IMR-90 (cell line): ENCODE measurements around the gene PBX4. TPM values are rescaled to one million over a fixed set of nuclear protein-coding genes. Genes with fewer than 3 reads are reported as not detected.

Experiments used
- ATAC-seq: fragments of 200-7000 bp; cut with Tn5 transposase; 2 replicates; pipeline ENCODE4 v1.9.1; 2020; ENCODE audit warnings: low read depth, mild to moderate bottlenecking, moderate library complexity
- BruUV-seq: library from RNA; stranded (reverse); fragments of 400-500 nt; replicated peaks from 2 replicates; lab custom pipeline; 2021; lab: Mats Ljungman, UMichigan
- CTCF ChIA-PET: fragments of 300-600 bp; formaldehyde crosslinking; extraction: SDS; loops from one replicate; lab custom pipeline; 2021; ENCODE audit warnings: antibody characterized with exemption; lab: Yijun Ruan, JAX
- POLR2A ChIA-PET: fragments of 300-600 bp; sonication (Branson Sonifier 250); formaldehyde crosslinking; loops from one replicate; lab custom pipeline; 2022; ENCODE audit warnings: antibody characterized with exemption; ENCODE audit not compliant: unreplicated experiment; lab: Charles Lee
- DNase-seq: peaks from one replicate; pipeline ENCODE4 v3.0.0; 2013
- H2AFZ ChIP-seq: replicated peaks from 2 replicates; pipeline ENCODE3; 2013; ENCODE audit warnings: low read length, mild to moderate bottlenecking; ENCODE audit not compliant: poor library complexity
- H2AK5ac ChIP-seq: 2 replicates; pipeline ENCODE4 v1.6.1; 2013; ENCODE audit warnings: low read depth, low read length, inconsistent platforms
- H2AK9ac ChIP-seq: replicated peaks from 2 replicates; pipeline ENCODE3; 2013; ENCODE audit warnings: mild to moderate bottlenecking, low read depth, low read length, moderate library complexity; ENCODE audit not compliant: poor library complexity
- H2BK120ac ChIP-seq: 2 replicates; pipeline ENCODE4 v1.6.1; 2013; ENCODE audit warnings: low read depth, low read length, inconsistent platforms
- H2BK15ac ChIP-seq: 3 replicates; pipeline ENCODE4 v1.6.1; 2013; ENCODE audit warnings: low read depth, low read length, inconsistent platforms
- H2BK20ac ChIP-seq: 2 replicates; pipeline ENCODE4 v1.6.1; 2013; ENCODE audit warnings: low read depth, mild to moderate bottlenecking, inconsistent platforms, low read length, moderate library complexity
- H2BK5ac ChIP-seq: 2 replicates; pipeline ENCODE4 v1.6.1; 2013; ENCODE audit warnings: mild to moderate bottlenecking, low read depth, low read length, inconsistent platforms; ENCODE audit not compliant: poor library complexity, severe bottlenecking
- H3K14ac ChIP-seq: replicated peaks from 2 replicates; pipeline ENCODE4 v1.6.1; 2013; ENCODE audit warnings: low read depth, low read length, inconsistent platforms
- H3K18ac ChIP-seq: 2 replicates; pipeline ENCODE4 v1.6.1; 2013; ENCODE audit warnings: low read depth, low read length, control low read depth
- H3K23ac ChIP-seq: 2 replicates; pipeline ENCODE4 v1.6.1; 2013; ENCODE audit warnings: low read depth, low read length, inconsistent platforms
- H3K27ac ChIP-seq: 2 replicates; pipeline ENCODE4 v1.5.1; 2013; ENCODE audit warnings: mild to moderate bottlenecking, control low read depth, low read length; ENCODE audit not compliant: insufficient read depth
- H3K27me3 ChIP-seq: 2 replicates; pipeline ENCODE4 v1.6.1; 2013; ENCODE audit warnings: low read length; ENCODE audit not compliant: control insufficient read depth, insufficient read depth
- H3K36me3 ChIP-seq: 2 replicates; pipeline ENCODE4 v1.6.1; 2013; ENCODE audit warnings: low read length, mixed read lengths; ENCODE audit not compliant: control insufficient read depth, insufficient read depth
- H3K4ac ChIP-seq: 2 replicates; pipeline ENCODE4 v1.6.1; 2013; ENCODE audit warnings: low read depth, low read length, inconsistent platforms
- H3K4me1 ChIP-seq: 2 replicates; pipeline ENCODE4 v1.6.1; 2013; ENCODE audit warnings: low read length, mixed read lengths; ENCODE audit not compliant: control insufficient read depth, insufficient read depth
- H3K4me2 ChIP-seq: 2 replicates; pipeline ENCODE4 v1.6.1; 2013; ENCODE audit warnings: low read depth, mild to moderate bottlenecking, control low read depth, low read length, moderate library complexity
- H3K4me3 ChIP-seq: 2 replicates; pipeline ENCODE4 v1.5.1; 2013; ENCODE audit warnings: low read depth, mild to moderate bottlenecking, control low read depth, low read length, moderate library complexity; ENCODE audit not compliant: insufficient read depth
- H3K56ac ChIP-seq: 2 replicates; pipeline ENCODE4 v1.6.1; 2013; ENCODE audit warnings: low read length, inconsistent platforms; ENCODE audit not compliant: insufficient read depth; ENCODE audit errors: extremely low read depth
- H3K79me1 ChIP-seq, 2 experiments: 2 replicates each; pipeline ENCODE4 v1.6.1; 2013; ENCODE audit warnings: low read length in 2 of 2, inconsistent platforms in 1 of 2, low read depth in 1 of 2
- H3K9ac ChIP-seq: 2 replicates; pipeline ENCODE4 v1.6.1; 2013; ENCODE audit warnings: low read depth, low read length, control low read depth
- H3K9me1 ChIP-seq: 2 replicates; pipeline ENCODE4 v1.6.1; 2013; ENCODE audit warnings: low read length, inconsistent platforms; ENCODE audit not compliant: insufficient read depth
- H3K9me3 ChIP-seq: 2 replicates; pipeline ENCODE4 v1.6.1; 2013; ENCODE audit warnings: low read length; ENCODE audit not compliant: control insufficient read depth, insufficient read depth
- H4K20me1 ChIP-seq: 2 replicates; pipeline ENCODE4 v1.6.1; 2013; ENCODE audit warnings: low read length, inconsistent platforms; ENCODE audit not compliant: insufficient read depth
- H4K5ac ChIP-seq: 2 replicates; pipeline ENCODE4 v1.6.1; 2013; ENCODE audit warnings: mild to moderate bottlenecking, low read depth, low read length, control low read depth
- H4K8ac ChIP-seq, 2 experiments: 2 replicates each; pipeline ENCODE4 v1.6.1; 2013; ENCODE audit warnings: low read depth in 2 of 2, low read length in 2 of 2, control low read depth in 1 of 2, inconsistent platforms in 1 of 2
- H4K91ac ChIP-seq: 2 replicates; pipeline ENCODE4 v1.6.1; 2013; ENCODE audit warnings: low read depth, low read length, inconsistent platforms; ENCODE audit not compliant: insufficient read depth
- BHLHE40 ChIP-seq: fragments of 150-350 bp; IDR thresholded peaks from 2 replicates; pipeline ENCODE4 v1.6.1; 2016; ENCODE audit warnings: mild to moderate bottlenecking, low read depth, low read length
- CEBPB ChIP-seq: IDR thresholded peaks from 2 replicates; pipeline ENCODE4 v1.6.1; 2012; ENCODE audit warnings: low read depth, low read length, improper control_type of control experiment
- CHD1 ChIP-seq: IDR thresholded peaks from 2 replicates; pipeline ENCODE4 v1.6.1; 2012; ENCODE audit warnings: low read depth, low read length, improper control_type of control experiment
- CTCF ChIP-seq: conservative IDR thresholded peaks from 2 replicates; pipeline ENCODE4 v1.5.1; 2012; ENCODE audit warnings: mild to moderate bottlenecking, low read depth, low read length, improper control_type of control experiment
- NFE2L2 ChIP-seq: fragments of 150-350 bp; IDR thresholded peaks from 2 replicates; pipeline ENCODE4 v1.6.1; 2016; ENCODE audit warnings: low read depth, mild to moderate bottlenecking, low read length
- POLR2A ChIP-seq: IDR thresholded peaks from 2 replicates; pipeline ENCODE4 v1.6.1; 2012; ENCODE audit warnings: mild to moderate bottlenecking, low read depth, low read length
- RCOR1 ChIP-seq: IDR thresholded peaks from 2 replicates; pipeline ENCODE4 v1.6.1; 2012; ENCODE audit warnings: mild to moderate bottlenecking, low read length, improper control_type of control experiment; ENCODE audit not compliant: insufficient replicate concordance
- whole genome bisulfite sequencing, 2 experiments: methylation state at CpG; one replicate each; pipeline versions ENCODE4 v1.1.5 to v1.1.7; 2013; ENCODE audit warnings: missing lambda C conversion rate in 2 of 2; ENCODE audit not compliant: insufficient read length in 1 of 2; ENCODE audit errors: extremely low coverage in 2 of 2; 5-methylcytosine and 5-hydroxymethylcytosine counted together
- dilution Hi-C: fragments of 300-500 bp; cut with HindIII; formaldehyde crosslinking; loops from one replicate; pipeline ENCODE4 v1.14.3; 2018; ENCODE audit warnings: low sequenced_read_pairs; ENCODE audit not compliant: unreplicated experiment
- in situ Hi-C: fragments of 300-500 bp; cut with MboI; formaldehyde crosslinking; loops from 3 replicates; pipeline ENCODE4 v1.14.3; 2019; ENCODE audit warnings: low sequenced_read_pairs, inconsistent platforms, mixed read lengths
- intact Hi-C: fragments of 100-400 bp; cut with micrococcal nuclease; formaldehyde crosslinking; loops from 2 replicates; pipeline ENCODE4 v1.10.0; 2022
- polyA plus RNA-seq, 3 experiments: library from polyadenylated mRNA; depleted of rRNA; stranded (reverse); fragments of >200 nt; gene quantifications; 2 replicates each; pipeline ENCODE4 v1.2.3, GENCODE V29; 2012; ENCODE audit warnings: low replicate concordance in 1 of 3
- total RNA-seq: library from RNA; depleted of rRNA; stranded (reverse); fragments of >200 nt; gene quantifications from 2 replicates; pipeline ENCODE4 v1.2.3, GENCODE V29; 2012
- TF ChIP-seq, protein P1 (sequence below): fragments of 150-350 bp; IDR thresholded peaks from 2 replicates; pipeline ENCODE4 v1.6.1; 2016; ENCODE audit warnings: low read depth, mild to moderate bottlenecking, low read length, moderate library complexity, borderline replicate concordance

Gene PBX4
- total and polyA plus RNA-seq, 2 of the 4 experiments (the other 2 are of a cell fraction) = 0.90 to 2.9 TPM

GRCh38 chr19:19542507-19542906 is 76.0 kb downstream of the PBX4 start:
- H3K36me3 ChIP-seq = no peaks in the 10 kb centered on the region
- H3K4ac ChIP-seq = no peak overlapping the region
- no peak overlapping the region for H4K5ac ChIP-seq
- H3K27me3 ChIP-seq = peaks cover 31% of the 10 kb centered on the region
- H3K9me1 ChIP-seq = no peaks in the 10 kb centered on the region
- H2AFZ ChIP-seq = no peak overlapping the region
- H3K14ac ChIP-seq = no peak overlapping the region
- H2BK120ac ChIP-seq = no peak overlapping the region
- CTCF ChIA-PET = no interaction called here
- H2BK15ac ChIP-seq = no peak overlapping the region
- POLR2A ChIA-PET = no interaction called here
- TF ChIP-seq, protein P1, sequence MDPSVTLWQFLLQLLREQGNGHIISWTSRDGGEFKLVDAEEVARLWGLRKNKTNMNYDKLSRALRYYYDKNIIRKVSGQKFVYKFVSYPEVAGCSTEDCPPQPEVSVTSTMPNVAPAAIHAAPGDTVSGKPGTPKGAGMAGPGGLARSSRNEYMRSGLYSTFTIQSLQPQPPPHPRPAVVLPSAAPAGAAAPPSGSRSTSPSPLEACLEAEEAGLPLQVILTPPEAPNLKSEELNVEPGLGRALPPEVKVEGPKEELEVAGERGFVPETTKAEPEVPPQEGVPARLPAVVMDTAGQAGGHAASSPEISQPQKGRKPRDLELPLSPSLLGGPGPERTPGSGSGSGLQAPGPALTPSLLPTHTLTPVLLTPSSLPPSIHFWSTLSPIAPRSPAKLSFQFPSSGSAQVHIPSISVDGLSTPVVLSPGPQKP = no peak
- TF ChIP-seq NFE2L2 (peak; percentile 24), CEBPB (no peak), CTCF (no peak), RCOR1 (no peak), BHLHE40 (no peak), CHD1 (no peak), POLR2A (no peak)
- no peak overlapping the region for H2AK9ac ChIP-seq
- intact Hi-C loops = no loop called here
- no peak overlapping the region for H3K4me2 ChIP-seq
- no peaks in the 10 kb centered on the region; the same call in 1 of the 2 replicates for H4K20me1 ChIP-seq
- dilution Hi-C loops = no loop called here
- no peak overlapping the region for H3K23ac ChIP-seq
- in situ Hi-C loops = loop anchor here (25.0 kb wide), 1 partner anchor 420 kb away; no protein-coding TSS in a partner anchor
- H3K18ac ChIP-seq = no peak overlapping the region
- no peak overlapping the region for H2BK20ac ChIP-seq
- no peak overlapping the region for H2BK5ac ChIP-seq
- H3K56ac ChIP-seq = no peak overlapping the region
- H3K9me3 ChIP-seq = no peaks in the 10 kb centered on the region; the same call in 1 of the 2 replicates
- no peak overlapping the region for H2AK5ac ChIP-seq
- H3K4me3 ChIP-seq = no peak overlapping the region
- no peak overlapping the region for H3K27ac ChIP-seq
- no peak overlapping the region for H3K9ac ChIP-seq
- no CpG with 5 or more reads among the region's 12 CpGs for WGBS, 2 experiments
- H4K8ac ChIP-seq = no peak overlapping the region
- H4K91ac ChIP-seq = no peak overlapping the region
- H3K4me1 ChIP-seq = no peaks in the 10 kb centered on the region; the same call in 1 of the 2 replicates
- no peaks in the 10 kb centered on the region for H3K79me1 ChIP-seq
- no TSS peak for BruUV-seq
- ATAC-seq (no peak), DNase-seq (no peak)
